NCI-H1417 treated with DMSO at 0.1 percent for 48 hours (cell line): ENCODE data around the gene HSPB9.
"Not testable (repeated sequence)": the region's sequence is repeated elsewhere in the genome, so short reads cannot be mapped to it uniquely, and the experiment has no call there.

ENCODE experiments used
- DNase-seq: peaks from one replicate; lab custom pipeline; 2025; lab: John Stamatoyannopoulos, UW

Gene HSPB9

GRCh38 chr17:42143138-42143537 is 20.5 kb downstream of the HSPB9 start:
- not testable (repeated sequence) for DNase-seq

GRCh38 chr17:42146911-42147607 is 24.5 kb downstream of the HSPB9 start:
- no peak for DNase-seq

- DNase-seq, result no peak
These were observed 31.5 kb downstream of the HSPB9 start for GRCh38 chr17:42153919-42154742.

- no peak for DNase-seq
These were observed 33.0 kb downstream of the HSPB9 start for GRCh38 chr17:42155614-42156045.

GRCh38 chr17:42159796-42160530 is 37.4 kb downstream of the HSPB9 start:
- DNase-seq, result no peak

GRCh38 chr17:42160531-42160910 is 37.9 kb downstream of the HSPB9 start:
- DNase-seq, result no peak

GRCh38 chr17:42163113-42163512 is 40.5 kb downstream of the HSPB9 start:
- DNase-seq, result no peak

GRCh38 chr17:42163696-42164407 is 41.2 kb downstream of the HSPB9 start:
- no peak for DNase-seq

GRCh38 chr17:42165751-42166150 is 43.1 kb downstream of the HSPB9 start:
- DNase-seq, result no peak

GRCh38 chr17:42166196-42166763 is 43.7 kb downstream of the HSPB9 start:
- no peak for DNase-seq

- no peak for DNase-seq
These were observed 45.2 kb downstream of the HSPB9 start for GRCh38 chr17:42167807-42168206.

- no peak for DNase-seq
These were observed 46.7 kb downstream of the HSPB9 start for GRCh38 chr17:42169351-42169750.

GRCh38 chr17:42171831-42172230 is 49.2 kb downstream of the HSPB9 start:
- DNase-seq, result no peak
